ENCODE measurements around the gene MCM5. TPM values are rescaled to one million over a fixed set of nuclear protein-coding genes. Genes with fewer than 3 reads are reported as not detected.

The MCM5 gene
- total and polyA plus RNA-seq, 2 donors from 2014 or later = 10.2 to 26.4 TPM

DNA sequence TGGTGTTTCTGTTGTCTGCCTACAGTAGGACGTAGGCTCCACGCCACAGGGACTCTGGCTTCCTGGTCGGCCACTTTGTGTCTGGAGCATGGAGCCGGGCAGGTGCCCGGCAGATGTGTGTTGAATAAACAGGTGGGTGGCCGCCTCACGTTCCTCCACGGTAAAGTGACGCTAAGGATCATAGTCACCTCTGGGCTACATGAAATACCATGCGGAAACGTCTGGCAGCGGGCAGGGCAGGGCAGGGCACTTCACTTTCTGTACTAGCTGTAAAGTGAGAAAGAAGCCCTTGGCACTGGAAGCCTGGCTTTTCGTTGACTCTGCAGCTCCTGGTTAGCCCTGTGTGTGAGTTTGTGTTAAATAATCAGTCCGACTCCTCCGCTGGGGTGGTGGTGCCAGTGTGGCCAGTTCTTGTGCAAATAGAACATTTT lies 52.4 kb downstream of the MCM5 start:
- Histone ChIP-seq H3K27me3 (ENCODE audit: control insufficient read depth, insufficient read depth, low read length) (no peaks in the 10 kb centered on the region), H3K27ac (ENCODE audit: low read depth in 2 of 2, low read length in 2 of 2) (no peak overlapping the region)

DNA sequence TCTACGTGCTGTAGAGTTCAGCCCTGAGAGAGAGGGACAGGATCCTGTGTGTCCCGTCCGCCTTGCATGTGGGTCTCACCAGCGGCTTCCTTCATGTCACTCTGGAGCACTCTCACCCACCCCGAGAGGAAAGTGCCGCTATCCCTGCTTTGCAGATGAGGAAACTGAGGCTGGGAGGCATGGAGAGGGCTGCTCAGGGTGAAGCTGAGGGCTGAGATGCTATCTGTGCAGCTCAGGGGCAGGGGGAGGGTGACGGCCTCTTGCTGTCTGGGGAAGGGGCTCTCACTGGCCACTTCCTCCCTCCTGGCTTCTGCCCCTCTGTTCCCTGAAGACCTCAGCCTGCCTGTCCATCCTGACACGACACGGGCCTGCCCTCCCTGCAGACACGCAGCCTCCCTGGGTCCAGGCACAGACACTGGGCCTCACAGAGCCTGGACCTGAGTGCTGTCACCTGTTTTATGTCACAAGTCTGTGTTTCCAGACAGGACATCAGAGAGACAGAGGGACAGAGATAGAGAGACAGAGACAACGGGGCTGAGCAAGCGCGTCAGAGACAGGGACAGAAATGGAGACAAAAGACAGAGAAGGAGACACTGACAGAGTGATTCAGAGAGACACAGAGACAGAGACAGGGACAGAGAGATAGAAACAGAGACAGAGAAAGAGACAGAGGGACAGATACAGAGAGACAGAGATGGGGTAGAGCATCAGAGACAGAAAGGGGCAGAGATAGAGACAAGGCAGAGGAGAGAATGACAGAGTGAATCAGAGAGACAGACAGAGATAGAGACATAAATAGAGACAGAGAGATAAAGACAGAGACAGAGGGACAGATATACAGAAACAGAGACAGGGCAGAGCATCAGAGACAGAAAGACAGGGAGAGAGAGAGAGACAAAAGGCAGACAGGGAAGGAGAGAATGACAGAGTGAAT lies 53.1 kb downstream of the MCM5 start:
- Histone ChIP-seq H3K36me3 (ENCODE audit: control insufficient read depth in 2 of 3, insufficient read depth in 3 of 3, low read length in 3 of 3) (no peaks in the 10 kb centered on the region), H3K27me3 (ENCODE audit: control insufficient read depth, insufficient read depth, low read length) (no peaks in the 10 kb centered on the region), H3K4me1 (ENCODE audit: control insufficient read depth in 2 of 3, insufficient read depth in 2 of 3, low read depth in 1 of 3, low read length in 3 of 3) (no peaks in the 10 kb centered on the region), H3K27ac (ENCODE audit: low read depth in 2 of 2, low read length in 2 of 2) (no peak overlapping the region), H3K4me3 (ENCODE audit: low read length in 3 of 3) (no peak overlapping the region), H3K9ac (ENCODE audit: low read length in 3 of 3) (no peak overlapping the region), H3K9me3 (ENCODE audit: control insufficient read depth in 2 of 3, insufficient read depth in 1 of 3, low read length in 3 of 3) (no peaks in the 10 kb centered on the region)
- TF ChIP-seq, protein P1, sequence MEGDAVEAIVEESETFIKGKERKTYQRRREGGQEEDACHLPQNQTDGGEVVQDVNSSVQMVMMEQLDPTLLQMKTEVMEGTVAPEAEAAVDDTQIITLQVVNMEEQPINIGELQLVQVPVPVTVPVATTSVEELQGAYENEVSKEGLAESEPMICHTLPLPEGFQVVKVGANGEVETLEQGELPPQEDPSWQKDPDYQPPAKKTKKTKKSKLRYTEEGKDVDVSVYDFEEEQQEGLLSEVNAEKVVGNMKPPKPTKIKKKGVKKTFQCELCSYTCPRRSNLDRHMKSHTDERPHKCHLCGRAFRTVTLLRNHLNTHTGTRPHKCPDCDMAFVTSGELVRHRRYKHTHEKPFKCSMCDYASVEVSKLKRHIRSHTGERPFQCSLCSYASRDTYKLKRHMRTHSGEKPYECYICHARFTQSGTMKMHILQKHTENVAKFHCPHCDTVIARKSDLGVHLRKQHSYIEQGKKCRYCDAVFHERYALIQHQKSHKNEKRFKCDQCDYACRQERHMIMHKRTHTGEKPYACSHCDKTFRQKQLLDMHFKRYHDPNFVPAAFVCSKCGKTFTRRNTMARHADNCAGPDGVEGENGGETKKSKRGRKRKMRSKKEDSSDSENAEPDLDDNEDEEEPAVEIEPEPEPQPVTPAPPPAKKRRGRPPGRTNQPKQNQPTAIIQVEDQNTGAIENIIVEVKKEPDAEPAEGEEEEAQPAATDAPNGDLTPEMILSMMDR (IDR thresholded peaks at IDR 0.05; ENCODE audit: borderline replicate concordance, extremely low read depth, insufficient read depth) = no peak
- no peak for DNase-seq
- intact Hi-C loops (cut with DNase I) = no loop called here
- no peak for FAIRE-seq

More for the DNA sequence above, 52.4 kb downstream of the MCM5 start:
- Histone ChIP-seq H3K9ac (ENCODE audit: low read length in 3 of 3) (no peak overlapping the region), H3K4me3 (ENCODE audit: low read length in 3 of 3) (no peak overlapping the region), H3K9me3 (ENCODE audit: control insufficient read depth in 2 of 3, insufficient read depth in 1 of 3, low read length in 3 of 3) (no peaks in the 10 kb centered on the region), H3K36me3 (ENCODE audit: control insufficient read depth in 2 of 3, insufficient read depth in 3 of 3, low read length in 3 of 3) (no peaks in the 10 kb centered on the region), H3K4me1 (ENCODE audit: control insufficient read depth in 2 of 3, insufficient read depth in 2 of 3, low read depth in 1 of 3, low read length in 3 of 3) (no peaks in the 10 kb centered on the region)
- FAIRE-seq (no peak), DNase-seq (no peak)
- TF ChIP-seq, protein P1 (IDR thresholded peaks at IDR 0.05; ENCODE audit: borderline replicate concordance, extremely low read depth, insufficient read depth) = no peak
- intact Hi-C loops (cut with DNase I) = no loop called here

DNA sequence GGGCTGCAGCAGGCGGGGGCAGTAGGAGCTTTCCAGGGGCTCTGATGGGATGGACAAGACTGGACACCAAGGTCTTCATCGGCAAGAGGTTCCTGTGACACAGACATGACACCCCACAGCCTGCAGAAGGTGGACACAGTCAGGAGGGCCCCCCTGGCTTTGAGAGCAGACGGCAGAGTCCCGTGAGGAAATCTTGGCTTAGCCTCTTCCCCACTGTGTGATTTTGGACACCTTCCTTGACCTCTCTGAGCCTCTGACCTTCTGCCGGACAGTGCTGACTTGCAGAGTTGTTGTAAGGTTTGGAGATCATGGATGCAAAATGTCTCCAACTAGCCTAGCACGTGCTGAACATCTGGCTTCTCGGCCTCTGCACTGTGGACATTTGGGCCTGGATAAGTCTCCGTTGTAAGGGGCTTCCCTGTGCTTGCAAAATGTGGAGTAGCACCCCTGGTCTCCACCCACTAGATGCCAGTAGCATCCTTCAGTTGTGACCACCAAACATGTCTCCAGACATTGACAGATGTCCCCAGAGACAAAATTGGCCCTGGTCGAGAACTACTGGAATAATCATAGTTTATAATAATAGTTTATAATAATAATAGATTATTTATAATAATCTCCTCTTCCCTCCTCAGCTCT lies 54.6 kb downstream of the MCM5 start:
- DNase-seq = peak in 1 of 5 donors; percentile 40
- no peak for FAIRE-seq
- intact Hi-C loops (cut with DNase I) = no loop called here

More for the DNA sequence above, 54.6 kb downstream of the MCM5 start:
- Histone ChIP-seq H3K9ac (ENCODE audit: low read length in 3 of 3) (no peak overlapping the region), H3K27ac (ENCODE audit: low read depth in 2 of 2, low read length in 2 of 2) (no peak overlapping the region), H3K4me3 (ENCODE audit: low read length in 3 of 3) (no peak overlapping the region), H3K27me3 (ENCODE audit: control insufficient read depth, insufficient read depth, low read length) (no peaks in the 10 kb centered on the region), H3K36me3 (ENCODE audit: control insufficient read depth in 2 of 3, insufficient read depth in 3 of 3, low read length in 3 of 3) (no peaks in the 10 kb centered on the region), H3K4me1 (ENCODE audit: control insufficient read depth in 2 of 3, insufficient read depth in 2 of 3, low read depth in 1 of 3, low read length in 3 of 3) (no peaks in the 10 kb centered on the region), H3K9me3 (ENCODE audit: control insufficient read depth in 2 of 3, insufficient read depth in 1 of 3, low read length in 3 of 3) (no peaks in the 10 kb centered on the region)
- TF ChIP-seq, protein P1 (IDR thresholded peaks at IDR 0.05; ENCODE audit: borderline replicate concordance, extremely low read depth, insufficient read depth) = peak; percentile 35

All from kidney (tissue), 14 donors.